ENCODE data around the gene STXBP2.
"Not testable (repeated sequence)": the region's sequence is repeated elsewhere in the genome, so short reads cannot be mapped to it uniquely, and the experiment has no call there.

The STXBP2 gene

GRCh38 chr19:7642295-7643030, 5.6 kb downstream of the STXBP2 start:
- no peak for TF ChIP-seq EZH2phosphoT487 (conservative IDR thresholded peaks at IDR 0.05; ENCODE audit: low read length)
- TF ChIP-seq, protein P1, sequence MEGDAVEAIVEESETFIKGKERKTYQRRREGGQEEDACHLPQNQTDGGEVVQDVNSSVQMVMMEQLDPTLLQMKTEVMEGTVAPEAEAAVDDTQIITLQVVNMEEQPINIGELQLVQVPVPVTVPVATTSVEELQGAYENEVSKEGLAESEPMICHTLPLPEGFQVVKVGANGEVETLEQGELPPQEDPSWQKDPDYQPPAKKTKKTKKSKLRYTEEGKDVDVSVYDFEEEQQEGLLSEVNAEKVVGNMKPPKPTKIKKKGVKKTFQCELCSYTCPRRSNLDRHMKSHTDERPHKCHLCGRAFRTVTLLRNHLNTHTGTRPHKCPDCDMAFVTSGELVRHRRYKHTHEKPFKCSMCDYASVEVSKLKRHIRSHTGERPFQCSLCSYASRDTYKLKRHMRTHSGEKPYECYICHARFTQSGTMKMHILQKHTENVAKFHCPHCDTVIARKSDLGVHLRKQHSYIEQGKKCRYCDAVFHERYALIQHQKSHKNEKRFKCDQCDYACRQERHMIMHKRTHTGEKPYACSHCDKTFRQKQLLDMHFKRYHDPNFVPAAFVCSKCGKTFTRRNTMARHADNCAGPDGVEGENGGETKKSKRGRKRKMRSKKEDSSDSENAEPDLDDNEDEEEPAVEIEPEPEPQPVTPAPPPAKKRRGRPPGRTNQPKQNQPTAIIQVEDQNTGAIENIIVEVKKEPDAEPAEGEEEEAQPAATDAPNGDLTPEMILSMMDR (IDR thresholded peaks at IDR 0.05; ENCODE audit: insufficient read depth, low read length, poor library complexity, severe bottlenecking) = no peak
- no peak overlapping the region for H3K4me3 ChIP-seq (ENCODE audit: insufficient read depth, low read length, poor library complexity, severe bottlenecking)
- no peak overlapping the region for H3K4me2 ChIP-seq (ENCODE audit: low read depth, low read length, poor library complexity, severe bottlenecking)
- H4K20me1 ChIP-seq (ENCODE audit: low read depth, low read length) = no peaks in the 10 kb centered on the region
- no peaks in the 10 kb centered on the region for H3K9me2 ChIP-seq (replicated peaks; ENCODE audit: insufficient read depth, low read length)
- no peaks in the 10 kb centered on the region for H3K27me3 ChIP-seq (ENCODE audit: low read length)
- no peaks in the 10 kb centered on the region for H3K36me3 ChIP-seq (ENCODE audit: low read length)
- 0 out of 2 replicates have a peak, but pooled peaks cover 3% of the 10 kb centered on the region for H3K79me2 ChIP-seq (ENCODE audit: insufficient read depth, low read length)
- H3K27ac ChIP-seq (ENCODE audit: low read depth, low read length) = no peak overlapping the region
- no peak overlapping the region for H2AFZ ChIP-seq (ENCODE audit: low read depth, low read length, severe bottlenecking)
- no peak overlapping the region for H3K9ac ChIP-seq (ENCODE audit: low read length)
- H3F3A ChIP-seq (ENCODE audit: insufficient read depth) = no peaks in the 10 kb centered on the region
- no peaks in the 10 kb centered on the region for H3K9me3 ChIP-seq (ENCODE audit: insufficient read depth, low read length)

GRCh38 chr19:7643031-7643415, 6.1 kb downstream of the STXBP2 start:
- Histone ChIP-seq H3K9me2 (replicated peaks; ENCODE audit: insufficient read depth, low read length) (no peaks in the 10 kb centered on the region), H2AFZ (ENCODE audit: low read depth, low read length, severe bottlenecking) (no peak overlapping the region), H3K27ac (ENCODE audit: low read depth, low read length) (no peak overlapping the region), H3K79me2 (ENCODE audit: insufficient read depth, low read length) (no peaks in the 10 kb centered on the region), H3F3A (ENCODE audit: insufficient read depth) (no peaks in the 10 kb centered on the region), H3K9ac (ENCODE audit: low read length) (no peak overlapping the region), H3K4me2 (ENCODE audit: low read depth, low read length, poor library complexity, severe bottlenecking) (no peak overlapping the region), H3K4me3 (ENCODE audit: insufficient read depth, low read length, poor library complexity, severe bottlenecking) (no peak overlapping the region), H3K9me3 (ENCODE audit: insufficient read depth, low read length) (no peaks in the 10 kb centered on the region), H3K27me3 (ENCODE audit: low read length) (no peaks in the 10 kb centered on the region), H4K20me1 (ENCODE audit: low read depth, low read length) (no peaks in the 10 kb centered on the region), H3K36me3 (ENCODE audit: low read length) (no peaks in the 10 kb centered on the region)
- no peak for TF ChIP-seq EZH2phosphoT487 (conservative IDR thresholded peaks at IDR 0.05; ENCODE audit: low read length)
- TF ChIP-seq, protein P1 (IDR thresholded peaks at IDR 0.05; ENCODE audit: insufficient read depth, low read length, poor library complexity, severe bottlenecking) = no peak

- H3K36me3 ChIP-seq (ENCODE audit: low read length); H3K9me3 ChIP-seq (ENCODE audit: insufficient read depth, low read length); H3K27ac ChIP-seq (ENCODE audit: low read depth, low read length): not testable (repeated sequence)
Measured at GRCh38 chr19:7643629-7644549, 7.0 kb downstream of the STXBP2 start.

DNA sequence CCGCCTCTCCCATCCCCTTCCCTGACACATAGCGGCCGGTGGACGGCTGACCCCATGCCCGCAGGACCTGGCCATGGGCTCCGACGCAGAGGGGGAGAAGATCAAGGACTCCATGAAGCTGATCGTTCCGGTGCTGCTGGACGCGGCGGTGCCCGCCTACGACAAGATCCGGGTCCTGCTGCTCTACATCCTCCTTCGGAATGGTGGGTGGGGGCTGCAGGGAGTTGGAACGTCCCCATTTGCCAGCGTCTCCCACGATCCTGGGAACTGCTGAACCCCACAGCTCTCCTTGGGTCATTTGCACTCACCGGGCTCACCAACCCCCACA, 7.6 kb downstream of the STXBP2 start:
- Histone ChIP-seq H3K36me3 (ENCODE audit: low read length) (no peaks in the 10 kb centered on the region), H3K79me2 (ENCODE audit: insufficient read depth, low read length) (no peaks in the 10 kb centered on the region), H3K4me3 (ENCODE audit: insufficient read depth, low read length, poor library complexity, severe bottlenecking) (no peak overlapping the region), H3K4me2 (ENCODE audit: low read depth, low read length, poor library complexity, severe bottlenecking) (no peak overlapping the region), H3F3A (ENCODE audit: insufficient read depth) (no peaks in the 10 kb centered on the region), H3K9ac (ENCODE audit: low read length) (no peak overlapping the region), H4K20me1 (ENCODE audit: low read depth, low read length) (no peaks in the 10 kb centered on the region), H3K27ac (ENCODE audit: low read depth, low read length) (no peak overlapping the region), H3K9me3 (ENCODE audit: insufficient read depth, low read length) (no peaks in the 10 kb centered on the region), H2AFZ (ENCODE audit: low read depth, low read length, severe bottlenecking) (no peak overlapping the region), H3K27me3 (ENCODE audit: low read length) (no peaks in the 10 kb centered on the region), H3K9me2 (replicated peaks; ENCODE audit: insufficient read depth, low read length) (no peaks in the 10 kb centered on the region)
- TF ChIP-seq, protein P1 (IDR thresholded peaks at IDR 0.05; ENCODE audit: insufficient read depth, low read length, poor library complexity, severe bottlenecking) = no peak
- no peak for TF ChIP-seq EZH2phosphoT487 (conservative IDR thresholded peaks at IDR 0.05; ENCODE audit: low read length)

More at GRCh38 chr19:7643629-7644549, 7.0 kb downstream of the STXBP2 start:
- not testable (repeated sequence) for H3K27me3 ChIP-seq (ENCODE audit: low read length); H2AFZ ChIP-seq (ENCODE audit: low read depth, low read length, severe bottlenecking); H3K4me2 ChIP-seq (ENCODE audit: low read depth, low read length, poor library complexity, severe bottlenecking); H3K79me2 ChIP-seq (ENCODE audit: insufficient read depth, low read length); H3F3A ChIP-seq (ENCODE audit: insufficient read depth); H3K9me2 ChIP-seq (replicated peaks; ENCODE audit: insufficient read depth, low read length); H3K4me3 ChIP-seq (ENCODE audit: insufficient read depth, low read length, poor library complexity, severe bottlenecking); H3K9ac ChIP-seq (ENCODE audit: low read length); H4K20me1 ChIP-seq (ENCODE audit: low read depth, low read length)
